Measurements from ENCODE around the gene TMF1.

The TMF1 gene

DNA sequence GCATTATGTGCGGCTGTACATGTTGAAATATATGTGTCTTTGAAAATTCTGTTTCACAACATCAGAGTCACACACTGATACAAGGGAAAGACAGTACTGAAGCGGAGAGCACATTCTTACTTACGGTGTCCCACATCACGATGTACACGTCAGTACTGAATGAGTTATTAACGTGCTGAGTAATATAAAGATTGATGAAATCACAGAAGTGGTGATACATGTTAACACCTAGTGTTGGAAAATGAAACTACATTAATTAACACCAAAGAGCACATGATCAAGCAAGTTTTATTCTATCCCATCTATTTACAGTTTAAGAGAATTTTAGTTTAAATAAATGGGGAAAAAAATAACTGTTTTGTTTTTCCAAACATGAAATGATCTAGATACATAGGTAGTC is 54.2 kb downstream of the TMF1 start:
- Histone ChIP-seq H3F3A (ENCODE audit: insufficient read depth, low read length) (no peaks in the 10 kb centered on the region), H3K27ac (ENCODE audit: low read length) (no peak overlapping the region), H4K20me1 (ENCODE audit: insufficient read depth, low read length) (no peaks in the 10 kb centered on the region), H3K4me3 (ENCODE audit: low read length) (no peak overlapping the region), H3K9me3 (replicated peaks; ENCODE audit: insufficient read depth, low read length) (no peaks in the 10 kb centered on the region), H3K36me3 (replicated peaks; ENCODE audit: insufficient read depth, low read length) (no peaks in the 10 kb centered on the region), H3K9me2 (replicated peaks; ENCODE audit: insufficient read depth, low read length) (no peaks in the 10 kb centered on the region), H3K27me3 (replicated peaks; ENCODE audit: insufficient read depth, low read length) (no peaks in the 10 kb centered on the region), H3K4me2 (ENCODE audit: low read depth, low read length) (no peak overlapping the region), H2AFZ (ENCODE audit: low read length) (no peak overlapping the region), H3K79me2 (ENCODE audit: low read length) (no peaks in the 10 kb centered on the region), H3K9ac (ENCODE audit: low read length) (no peak overlapping the region), H3K4me1 (ENCODE audit: low read length) (no peaks in the 10 kb centered on the region)
- TF ChIP-seq EZH2phosphoT487 (IDR thresholded peaks at IDR 0.05; ENCODE audit: low read length) = no peak
- no peak for DNase-seq

DNA sequence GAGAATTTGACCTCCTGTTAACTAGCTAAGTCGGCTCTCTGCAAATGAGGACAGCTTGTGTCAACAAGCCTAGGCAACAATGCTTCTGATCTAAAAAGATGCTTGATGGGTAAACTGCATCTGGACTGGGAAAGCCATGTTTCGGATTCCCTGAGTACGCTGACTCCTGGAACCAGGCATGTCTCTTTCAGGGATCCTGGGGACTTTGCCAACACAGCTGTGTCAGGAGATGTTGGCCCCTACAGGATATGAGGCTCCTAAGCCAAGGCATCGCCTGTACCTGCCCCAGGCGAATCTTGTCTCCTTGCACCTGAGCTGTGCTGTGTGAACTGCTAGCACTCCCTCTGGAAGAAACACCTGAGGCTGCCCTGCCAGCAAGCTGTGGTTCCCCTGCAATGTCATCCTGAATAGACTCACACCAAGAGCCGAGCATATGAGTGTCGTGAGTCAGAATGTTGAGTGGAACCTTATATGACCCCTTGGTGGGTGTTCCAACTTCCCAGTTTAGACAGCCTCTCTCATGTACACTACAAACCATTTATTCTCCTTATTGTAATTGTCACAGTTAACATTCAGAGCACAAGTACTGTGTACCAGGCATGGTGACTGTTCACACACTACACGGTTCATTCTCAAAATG is 55.7 kb downstream of the TMF1 start:
- H3F3A ChIP-seq (ENCODE audit: insufficient read depth, low read length) = no peaks in the 10 kb centered on the region
- no peaks in the 10 kb centered on the region for H4K20me1 ChIP-seq (ENCODE audit: insufficient read depth, low read length)
- H3K9me3 ChIP-seq (replicated peaks; ENCODE audit: insufficient read depth, low read length) = no peaks in the 10 kb centered on the region
- H3K4me1 ChIP-seq (ENCODE audit: low read length) = no peaks in the 10 kb centered on the region
- H3K36me3 ChIP-seq (replicated peaks; ENCODE audit: insufficient read depth, low read length) = no peaks in the 10 kb centered on the region
- TF ChIP-seq, protein P1, sequence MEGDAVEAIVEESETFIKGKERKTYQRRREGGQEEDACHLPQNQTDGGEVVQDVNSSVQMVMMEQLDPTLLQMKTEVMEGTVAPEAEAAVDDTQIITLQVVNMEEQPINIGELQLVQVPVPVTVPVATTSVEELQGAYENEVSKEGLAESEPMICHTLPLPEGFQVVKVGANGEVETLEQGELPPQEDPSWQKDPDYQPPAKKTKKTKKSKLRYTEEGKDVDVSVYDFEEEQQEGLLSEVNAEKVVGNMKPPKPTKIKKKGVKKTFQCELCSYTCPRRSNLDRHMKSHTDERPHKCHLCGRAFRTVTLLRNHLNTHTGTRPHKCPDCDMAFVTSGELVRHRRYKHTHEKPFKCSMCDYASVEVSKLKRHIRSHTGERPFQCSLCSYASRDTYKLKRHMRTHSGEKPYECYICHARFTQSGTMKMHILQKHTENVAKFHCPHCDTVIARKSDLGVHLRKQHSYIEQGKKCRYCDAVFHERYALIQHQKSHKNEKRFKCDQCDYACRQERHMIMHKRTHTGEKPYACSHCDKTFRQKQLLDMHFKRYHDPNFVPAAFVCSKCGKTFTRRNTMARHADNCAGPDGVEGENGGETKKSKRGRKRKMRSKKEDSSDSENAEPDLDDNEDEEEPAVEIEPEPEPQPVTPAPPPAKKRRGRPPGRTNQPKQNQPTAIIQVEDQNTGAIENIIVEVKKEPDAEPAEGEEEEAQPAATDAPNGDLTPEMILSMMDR (IDR thresholded peaks at IDR 0.05; ENCODE audit: low read length) = no peak
- TF ChIP-seq EZH2 (optimal IDR thresholded peaks at IDR 0.05; ENCODE audit: low read depth, low read length) (no peak), EZH2phosphoT487 (IDR thresholded peaks at IDR 0.05; ENCODE audit: low read length) (no peak)
- H3K9me2 ChIP-seq (replicated peaks; ENCODE audit: insufficient read depth, low read length) = no peaks in the 10 kb centered on the region
- no peaks in the 10 kb centered on the region for H3K27me3 ChIP-seq (replicated peaks; ENCODE audit: insufficient read depth, low read length)
- H3K4me3 ChIP-seq (ENCODE audit: low read length) = no peak overlapping the region
- no peak overlapping the region for H3K4me2 ChIP-seq (ENCODE audit: low read depth, low read length)
- no peak overlapping the region for H3K9ac ChIP-seq (ENCODE audit: low read length)
- no peak for DNase-seq
- no peak overlapping the region for H3K27ac ChIP-seq (ENCODE audit: low read length)
- no peaks in the 10 kb centered on the region for H3K79me2 ChIP-seq (ENCODE audit: low read length)
- H2AFZ ChIP-seq (ENCODE audit: low read length) = no peak overlapping the region

DNA sequence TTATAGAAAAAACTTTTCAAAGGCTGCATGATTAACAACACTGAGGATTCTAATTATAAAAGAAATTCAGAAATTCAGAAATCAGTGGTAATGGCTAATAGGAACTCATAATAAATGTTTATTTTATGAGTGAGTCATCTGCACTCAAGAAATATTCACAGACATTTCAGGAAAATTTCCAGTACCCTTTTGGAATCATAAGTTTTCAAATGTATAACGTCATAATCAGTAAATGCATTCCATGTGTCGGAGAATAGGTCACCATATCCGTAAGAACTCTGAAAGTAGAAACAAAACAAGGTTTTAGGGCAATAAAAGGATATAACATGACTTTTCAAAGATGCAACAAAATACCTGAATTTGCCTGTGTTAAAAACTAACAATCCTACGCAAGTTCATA is 63.4 kb downstream of the TMF1 start:
- H2AFZ ChIP-seq (ENCODE audit: low read length) = no peak overlapping the region
- no peak overlapping the region for H3K4me3 ChIP-seq (ENCODE audit: low read length)
- no peaks in the 10 kb centered on the region for H3K36me3 ChIP-seq (replicated peaks; ENCODE audit: insufficient read depth, low read length)
- no peak overlapping the region for H3K27ac ChIP-seq (ENCODE audit: low read length)
- H3F3A ChIP-seq (ENCODE audit: insufficient read depth, low read length) = no peaks in the 10 kb centered on the region
- H4K20me1 ChIP-seq (ENCODE audit: insufficient read depth, low read length) = no peaks in the 10 kb centered on the region
- H3K4me1 ChIP-seq (ENCODE audit: low read length) = no peaks in the 10 kb centered on the region
- H3K9me3 ChIP-seq (replicated peaks; ENCODE audit: insufficient read depth, low read length) = no peaks in the 10 kb centered on the region
- DNase-seq = no peak
- TF ChIP-seq, protein P1 (IDR thresholded peaks at IDR 0.05; ENCODE audit: low read length) = no peak
- TF ChIP-seq EZH2phosphoT487 (IDR thresholded peaks at IDR 0.05; ENCODE audit: low read length) (no peak), EZH2 (optimal IDR thresholded peaks at IDR 0.05; ENCODE audit: low read depth, low read length) (no peak)
- H3K9me2 ChIP-seq (replicated peaks; ENCODE audit: insufficient read depth, low read length) = no peaks in the 10 kb centered on the region
- H3K9ac ChIP-seq (ENCODE audit: low read length) = no peak overlapping the region
- H3K27me3 ChIP-seq (replicated peaks; ENCODE audit: insufficient read depth, low read length) = no peaks in the 10 kb centered on the region
- no peaks in the 10 kb centered on the region for H3K79me2 ChIP-seq (ENCODE audit: low read length)
- H3K4me2 ChIP-seq (ENCODE audit: low read depth, low read length) = no peak overlapping the region

DNA sequence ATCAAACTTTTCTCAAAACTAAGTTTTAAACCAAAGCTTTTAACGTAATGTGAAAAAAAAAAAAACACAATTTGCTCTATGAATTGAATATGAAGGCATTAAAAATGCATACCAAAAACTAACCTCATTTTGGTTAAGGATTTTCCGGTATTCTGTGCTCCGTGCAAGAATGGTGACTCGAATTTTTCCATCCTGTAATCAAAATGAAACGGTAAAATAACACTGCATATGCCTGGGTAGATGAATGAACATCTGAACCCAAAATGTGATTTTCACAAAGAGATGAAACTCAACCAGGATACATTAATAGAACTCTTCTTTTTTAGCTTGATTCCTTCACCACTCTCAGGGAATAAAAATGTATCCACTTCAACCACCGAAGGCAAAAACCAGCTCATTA is 64.8 kb downstream of the TMF1 start:
- Histone ChIP-seq H3F3A (ENCODE audit: insufficient read depth, low read length) (no peaks in the 10 kb centered on the region), H3K4me3 (ENCODE audit: low read length) (no peak overlapping the region), H3K27me3 (replicated peaks; ENCODE audit: insufficient read depth, low read length) (no peaks in the 10 kb centered on the region), H3K9me2 (replicated peaks; ENCODE audit: insufficient read depth, low read length) (no peaks in the 10 kb centered on the region), H4K20me1 (ENCODE audit: insufficient read depth, low read length) (no peaks in the 10 kb centered on the region), H3K4me2 (ENCODE audit: low read depth, low read length) (no peak overlapping the region), H3K4me1 (ENCODE audit: low read length) (no peaks in the 10 kb centered on the region), H3K9ac (ENCODE audit: low read length) (no peak overlapping the region), H2AFZ (ENCODE audit: low read length) (no peak overlapping the region), H3K36me3 (replicated peaks; ENCODE audit: insufficient read depth, low read length) (no peaks in the 10 kb centered on the region), H3K27ac (ENCODE audit: low read length) (no peak overlapping the region), H3K79me2 (ENCODE audit: low read length) (no peaks in the 10 kb centered on the region), H3K9me3 (replicated peaks; ENCODE audit: insufficient read depth, low read length) (no peaks in the 10 kb centered on the region)
- TF ChIP-seq, protein P1 (IDR thresholded peaks at IDR 0.05; ENCODE audit: low read length) = no peak
- no peak for TF ChIP-seq EZH2 (optimal IDR thresholded peaks at IDR 0.05; ENCODE audit: low read depth, low read length)
- no peak for TF ChIP-seq EZH2phosphoT487 (IDR thresholded peaks at IDR 0.05; ENCODE audit: low read length)
- no peak for DNase-seq
